ENCODE measurements around the gene CRTAC1. TPM values are rescaled to one million over a fixed set of nuclear protein-coding genes. Genes with fewer than 3 reads are reported as not detected.

The CRTAC1 gene
- polyA plus RNA-seq, 1 of the 3 experiments (the other 2 are of a cell fraction): 0.05 TPM

GRCh38 chr10:97936126-97936525 lies 94.3 kb downstream of the CRTAC1 start:
- Histone ChIP-seq H3K9me2 (no peaks in the 10 kb centered on the region), H2AFZ (ENCODE audit: low read depth) (no peak overlapping the region), H3K36me3 (replicated peaks in 1 of 2; ENCODE audit: control insufficient read depth in 1 of 2, insufficient read depth in 2 of 2, low read length in 1 of 2) (no peaks in the 10 kb centered on the region), H3K4me3 (ENCODE audit: low read depth in 2 of 2, low read length in 1 of 2) (no peak overlapping the region), H3K9me3 (no peaks in the 10 kb centered on the region), H3K27me3 (ENCODE audit: insufficient read depth) (no peaks in the 10 kb centered on the region; the same call in 1 of the 2 replicates), H3K79me2 (ENCODE audit: insufficient read depth) (no peaks in the 10 kb centered on the region), H3K27ac (ENCODE audit: low read depth in 2 of 2, low read length in 1 of 2) (no peak overlapping the region), H3K4me2 (no peak overlapping the region), H3K9ac (no peak overlapping the region), H4K20me1 (ENCODE audit: insufficient read depth) (no peaks in the 10 kb centered on the region), H3K4me1 (ENCODE audit: control insufficient read depth in 1 of 2, insufficient read depth in 2 of 2, low read depth in 1 of 2, low read length in 1 of 2) (no peaks in the 10 kb centered on the region; a peak in 1 of 4 replicates), H3F3A (replicated peaks; ENCODE audit: insufficient read depth) (no peaks in the 10 kb centered on the region)
- ChIA-PET CTCF (no interaction called here), POLR2A (no interaction called here)
- no peak for DNase-seq
- 68% methylated on average over 13 of the region's 23 CpGs for WGBS (ENCODE audit: low lambda C conversion rate)
- TF ChIP-seq RXRA (IDR thresholded peaks at IDR 0.05; ENCODE audit: borderline replicate concordance, low read depth): no peak

- H4K20me1 ChIP-seq (ENCODE audit: insufficient read depth): no peaks in the 10 kb centered on the region
- POLR2A ChIA-PET: no interaction called here
- no peaks in the 10 kb centered on the region for H3K9me3 ChIP-seq
- CTCF ChIA-PET: interaction anchor here (1.0 to 1.4 kb wide), 2 partner anchors 9 to 18 kb away, joined by 3 read pairs; no protein-coding TSS in a partner anchor
- WGBS (ENCODE audit: low lambda C conversion rate): 75% methylated on average over 9 of the region's 10 CpGs
- no peaks in the 10 kb centered on the region for H3K27me3 ChIP-seq (ENCODE audit: insufficient read depth)
- no peak for DNase-seq
- no peak overlapping the region for H3K27ac ChIP-seq (ENCODE audit: low read depth in 2 of 2, low read length in 1 of 2)
- H3F3A ChIP-seq (replicated peaks; ENCODE audit: insufficient read depth): no peaks in the 10 kb centered on the region
- H2AFZ ChIP-seq (ENCODE audit: low read depth): no peak overlapping the region
- TF ChIP-seq ELF1 (IDR thresholded peaks at IDR 0.05) (no peak), PBX3 (IDR thresholded peaks at IDR 0.05) (no peak), RFX5 (IDR thresholded peaks at IDR 0.05; ENCODE audit: low read length) (no peak), FOXJ3 (CRISPR knock-in tag; IDR thresholded peaks at IDR 0.05) (no peak), CHD2 (IDR thresholded peaks at IDR 0.05; ENCODE audit: low read length, partially characterized antibody) (no peak), SMC3 (IDR thresholded peaks at IDR 0.05; ENCODE audit: low read depth, low read length) (no peak), TAF1 (IDR thresholded peaks at IDR 0.05; ENCODE audit: borderline replicate concordance, low read depth, low read length) (no peak), RAD21 (IDR thresholded peaks at IDR 0.05; ENCODE audit: low read length) (no peak), NFIC (IDR thresholded peaks at IDR 0.05; ENCODE audit: borderline replicate concordance) (no peak), RXRA (IDR thresholded peaks at IDR 0.05; ENCODE audit: borderline replicate concordance, low read depth) (no peak), RCOR1 (IDR thresholded peaks at IDR 0.05; ENCODE audit: low read length) (no peak), GATA2 (CRISPR knock-in tag; IDR thresholded peaks at IDR 0.05) (no peak), YY1 (IDR thresholded peaks at IDR 0.05; ENCODE audit: low read depth) (no peak)
- TF ChIP-seq, protein P1, sequence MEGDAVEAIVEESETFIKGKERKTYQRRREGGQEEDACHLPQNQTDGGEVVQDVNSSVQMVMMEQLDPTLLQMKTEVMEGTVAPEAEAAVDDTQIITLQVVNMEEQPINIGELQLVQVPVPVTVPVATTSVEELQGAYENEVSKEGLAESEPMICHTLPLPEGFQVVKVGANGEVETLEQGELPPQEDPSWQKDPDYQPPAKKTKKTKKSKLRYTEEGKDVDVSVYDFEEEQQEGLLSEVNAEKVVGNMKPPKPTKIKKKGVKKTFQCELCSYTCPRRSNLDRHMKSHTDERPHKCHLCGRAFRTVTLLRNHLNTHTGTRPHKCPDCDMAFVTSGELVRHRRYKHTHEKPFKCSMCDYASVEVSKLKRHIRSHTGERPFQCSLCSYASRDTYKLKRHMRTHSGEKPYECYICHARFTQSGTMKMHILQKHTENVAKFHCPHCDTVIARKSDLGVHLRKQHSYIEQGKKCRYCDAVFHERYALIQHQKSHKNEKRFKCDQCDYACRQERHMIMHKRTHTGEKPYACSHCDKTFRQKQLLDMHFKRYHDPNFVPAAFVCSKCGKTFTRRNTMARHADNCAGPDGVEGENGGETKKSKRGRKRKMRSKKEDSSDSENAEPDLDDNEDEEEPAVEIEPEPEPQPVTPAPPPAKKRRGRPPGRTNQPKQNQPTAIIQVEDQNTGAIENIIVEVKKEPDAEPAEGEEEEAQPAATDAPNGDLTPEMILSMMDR (IDR thresholded peaks at IDR 0.05): no peak
- TF ChIP-seq, protein P2, sequence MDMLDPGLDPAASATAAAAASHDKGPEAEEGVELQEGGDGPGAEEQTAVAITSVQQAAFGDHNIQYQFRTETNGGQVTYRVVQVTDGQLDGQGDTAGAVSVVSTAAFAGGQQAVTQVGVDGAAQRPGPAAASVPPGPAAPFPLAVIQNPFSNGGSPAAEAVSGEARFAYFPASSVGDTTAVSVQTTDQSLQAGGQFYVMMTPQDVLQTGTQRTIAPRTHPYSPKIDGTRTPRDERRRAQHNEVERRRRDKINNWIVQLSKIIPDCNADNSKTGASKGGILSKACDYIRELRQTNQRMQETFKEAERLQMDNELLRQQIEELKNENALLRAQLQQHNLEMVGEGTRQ (IDR thresholded peaks at IDR 0.05; ENCODE audit: borderline replicate concordance, low read depth, low read length): no peak
- H3K79me2 ChIP-seq (ENCODE audit: insufficient read depth): no peaks in the 10 kb centered on the region
- no peak overlapping the region for H3K4me3 ChIP-seq (ENCODE audit: low read depth in 2 of 2, low read length in 1 of 2)
- H3K4me1 ChIP-seq (ENCODE audit: control insufficient read depth in 1 of 2, insufficient read depth in 2 of 2, low read depth in 1 of 2, low read length in 1 of 2): no peaks in the 10 kb centered on the region; a peak in 1 of 4 replicates
- no peaks in the 10 kb centered on the region for H3K9me2 ChIP-seq
- H3K9ac ChIP-seq: no peak overlapping the region
- no peak overlapping the region for H3K4me2 ChIP-seq
- no peaks in the 10 kb centered on the region for H3K36me3 ChIP-seq (replicated peaks in 1 of 2; ENCODE audit: control insufficient read depth in 1 of 2, insufficient read depth in 2 of 2, low read length in 1 of 2)
These were observed 97.4 kb downstream of the CRTAC1 start for GRCh38 chr10:97932932-97933530.
